ENCODE measurements around the gene IFFO2.

GRCh38 chr1:18943914-18944572 is 12.4 kb downstream of the IFFO2 start:
- no peak for TF ChIP-seq POLR2AphosphoS5 (IDR thresholded peaks at IDR 0.05; ENCODE audit: insufficient read depth in 1 of 2, low read depth in 1 of 2)
- TF ChIP-seq CTCF (IDR thresholded peaks at IDR 0.05), result no peak
